ENCODE measurements around the gene PKNOX2.

Gene PKNOX2

GRCh38 chr11:125390946-125391345 lies 226.4 kb downstream of the PKNOX2 start:
- DNase-seq: no peak

- DNase-seq: no peak
Observed at GRCh38 chr11:125393331-125393730, 228.8 kb downstream of the PKNOX2 start.

GRCh38 chr11:125394296-125394695 lies 229.7 kb downstream of the PKNOX2 start:
- no peak for DNase-seq

- no peak for DNase-seq
Observed at GRCh38 chr11:125397421-125397820, 232.9 kb downstream of the PKNOX2 start.

GRCh38 chr11:125398475-125398874 lies 233.9 kb downstream of the PKNOX2 start:
- no peak for DNase-seq

DNA sequence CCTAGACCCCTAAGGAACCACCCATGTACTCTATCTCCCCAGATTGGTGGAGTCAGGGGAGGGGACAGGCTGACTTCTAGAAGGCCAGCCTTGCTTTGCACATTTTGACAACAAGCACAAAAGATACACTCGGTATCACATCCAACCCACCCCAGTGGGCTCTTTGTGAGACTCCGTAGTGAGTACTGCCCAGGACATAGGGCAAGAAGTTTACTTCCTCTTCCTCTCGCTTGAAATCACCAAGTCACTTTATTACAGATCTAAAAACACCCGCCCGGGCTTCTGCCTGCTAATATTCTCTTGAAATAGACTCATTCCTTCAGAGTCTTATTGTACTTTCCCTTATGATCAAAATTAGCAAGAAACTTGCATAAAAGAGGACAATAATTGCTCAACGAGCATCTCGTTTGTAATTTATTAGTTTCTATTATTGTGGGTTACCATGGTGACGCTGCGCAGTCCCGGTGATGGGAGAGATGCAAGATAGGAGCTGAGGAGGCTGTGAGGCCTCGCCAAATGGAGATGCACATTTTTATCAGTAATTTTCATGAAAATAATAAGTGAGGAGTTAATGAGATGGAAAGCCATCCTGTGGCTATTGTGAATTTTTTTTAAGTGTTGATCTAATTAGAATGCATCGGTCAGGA lies 234.6 kb downstream of the PKNOX2 start:
- DNase-seq: no peak

- DNase-seq: no peak
Observed at GRCh38 chr11:125399945-125400344, 235.4 kb downstream of the PKNOX2 start.

- DNase-seq: no peak
Observed at GRCh38 chr11:125401235-125401634, 236.7 kb downstream of the PKNOX2 start.

DNA sequence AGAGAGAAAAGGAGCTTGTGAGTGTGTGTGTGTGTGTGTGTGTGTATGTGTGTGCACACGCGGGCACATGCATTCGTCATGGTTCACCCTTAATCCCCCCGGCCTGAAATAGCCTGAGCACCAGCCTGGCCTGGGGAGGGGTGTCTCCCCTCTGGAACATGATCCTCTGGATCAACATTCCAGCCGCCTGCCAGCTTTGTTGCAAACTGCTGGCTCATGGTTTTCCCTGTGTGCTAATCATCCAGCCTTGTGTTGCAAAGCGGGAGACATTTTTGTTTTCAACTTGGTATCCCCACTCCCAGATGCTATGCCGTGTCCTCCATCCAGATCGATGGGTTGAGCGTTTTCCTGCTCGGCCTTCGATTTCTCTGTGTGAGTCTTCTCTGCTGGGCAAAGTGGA lies 237.2 kb downstream of the PKNOX2 start:
- DNase-seq: no peak

DNA sequence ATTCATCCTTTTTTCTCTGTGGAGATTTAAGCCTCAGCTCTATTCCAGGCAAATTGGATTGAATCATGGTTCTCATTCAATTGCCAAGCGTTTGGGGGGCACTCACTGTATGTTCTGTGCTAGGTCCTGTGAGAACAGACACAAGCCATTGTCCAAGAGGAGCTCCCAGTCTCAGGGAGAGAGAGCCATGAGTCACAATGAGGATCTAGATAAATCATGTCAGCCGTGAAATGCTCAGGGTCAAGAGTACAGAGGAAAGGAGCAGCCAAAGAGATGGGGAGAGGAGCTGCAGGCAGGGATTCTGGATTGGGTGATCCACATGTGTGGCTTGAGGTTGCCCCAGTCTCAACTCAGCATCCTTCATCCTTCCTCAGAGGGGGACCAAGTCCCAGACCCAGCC lies 237.9 kb downstream of the PKNOX2 start:
- no peak for DNase-seq

- no peak for DNase-seq
Observed at GRCh38 chr11:125404157-125404810, 239.7 kb downstream of the PKNOX2 start.

DNA sequence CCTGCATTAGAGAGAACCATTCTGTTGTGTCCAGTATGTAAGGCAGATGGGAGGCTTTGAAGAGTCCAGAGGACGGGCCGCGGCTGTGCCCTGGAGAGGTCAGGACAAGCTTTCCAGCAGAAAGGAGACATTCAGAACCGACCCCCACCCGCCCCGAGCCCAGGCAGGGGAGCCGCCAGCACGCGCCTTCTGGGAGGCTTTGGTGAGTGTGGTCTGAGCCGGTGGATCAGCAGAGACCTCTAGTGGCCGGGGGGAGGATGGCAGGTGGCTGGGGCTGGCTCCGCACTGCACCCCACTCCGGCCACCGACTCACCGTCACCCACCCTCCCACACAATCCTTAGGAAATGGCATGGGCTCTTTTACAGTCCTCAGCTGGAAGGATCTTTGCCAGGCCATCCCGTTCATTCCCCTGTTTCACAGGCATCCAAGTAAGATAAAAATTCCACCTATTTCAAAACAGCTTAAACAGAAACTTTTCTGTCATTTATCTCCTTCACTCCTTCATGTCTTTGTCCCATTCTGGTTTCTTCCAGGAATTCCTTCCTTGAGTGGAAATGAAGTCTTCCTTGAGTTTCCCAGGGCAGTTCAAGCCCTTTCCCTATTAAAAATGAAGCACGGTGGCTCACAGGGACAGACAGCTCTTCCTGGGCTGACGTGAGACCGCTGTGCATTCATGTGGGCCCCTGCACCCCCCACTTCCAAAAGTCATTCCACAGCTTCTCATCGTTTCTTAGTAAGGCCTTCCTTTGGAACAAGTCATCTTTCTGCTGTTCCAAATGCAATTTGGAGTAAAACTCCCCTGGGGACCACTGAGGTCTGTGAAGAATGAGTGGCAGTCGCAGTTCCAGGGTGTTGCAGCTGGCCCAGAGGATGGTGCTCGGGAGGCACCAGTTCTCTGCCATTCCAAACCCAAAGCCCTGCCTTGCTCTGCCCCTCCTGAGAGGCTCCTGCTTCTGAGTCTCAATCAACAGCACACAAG lies 240.6 kb downstream of the PKNOX2 start:
- peak; percentile 73 for DNase-seq

- DNase-seq: no peak
Observed at GRCh38 chr11:125407046-125407445, 242.5 kb downstream of the PKNOX2 start.

- no peak for DNase-seq
Observed at GRCh38 chr11:125408311-125408711, 243.8 kb downstream of the PKNOX2 start.

- no peak for DNase-seq
Observed at GRCh38 chr11:125410091-125410490, 245.5 kb downstream of the PKNOX2 start.

DNA sequence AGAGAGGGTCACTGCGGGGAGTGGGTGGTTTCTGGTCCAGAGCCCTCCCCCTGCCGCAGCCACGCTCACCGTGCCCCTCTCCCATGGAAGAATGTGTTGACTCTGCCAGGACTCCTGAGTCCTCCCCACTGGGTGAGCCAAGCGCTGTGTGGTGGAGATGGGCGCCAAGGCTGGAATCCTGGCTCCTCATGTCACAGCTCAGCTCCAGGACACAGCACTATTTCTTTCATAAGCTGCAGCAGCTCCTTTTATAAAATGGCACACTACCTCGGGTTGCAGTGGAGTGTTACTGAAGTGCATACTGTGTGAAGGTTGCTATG lies 247.6 kb downstream of the PKNOX2 start:
- no peak for DNase-seq

GRCh38 chr11:125412509-125412908 lies 248.0 kb downstream of the PKNOX2 start:
- DNase-seq: no peak

DNA sequence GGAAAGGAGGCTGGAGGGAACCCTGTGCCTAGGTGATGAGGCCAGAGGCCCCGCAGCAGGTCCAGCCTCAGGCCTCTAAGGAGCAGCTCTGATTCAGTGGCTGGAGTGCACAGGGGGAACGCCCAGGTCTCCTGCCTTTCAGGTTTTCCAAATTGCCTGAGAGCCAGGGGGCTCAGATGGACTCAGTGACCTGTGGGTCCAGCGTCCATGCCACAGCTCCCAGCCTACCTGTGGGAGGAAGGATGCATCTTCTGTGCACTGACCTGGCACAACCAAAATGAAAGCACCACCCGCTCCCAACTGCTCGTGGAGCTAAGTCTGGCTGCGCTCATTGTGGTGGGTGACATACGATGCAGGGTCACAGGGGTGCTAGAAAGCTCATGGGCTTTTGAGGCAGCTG lies 248.7 kb downstream of the PKNOX2 start:
- no peak for DNase-seq

GRCh38 chr11:125414121-125414520 lies 249.6 kb downstream of the PKNOX2 start:
- no peak for DNase-seq

DNA sequence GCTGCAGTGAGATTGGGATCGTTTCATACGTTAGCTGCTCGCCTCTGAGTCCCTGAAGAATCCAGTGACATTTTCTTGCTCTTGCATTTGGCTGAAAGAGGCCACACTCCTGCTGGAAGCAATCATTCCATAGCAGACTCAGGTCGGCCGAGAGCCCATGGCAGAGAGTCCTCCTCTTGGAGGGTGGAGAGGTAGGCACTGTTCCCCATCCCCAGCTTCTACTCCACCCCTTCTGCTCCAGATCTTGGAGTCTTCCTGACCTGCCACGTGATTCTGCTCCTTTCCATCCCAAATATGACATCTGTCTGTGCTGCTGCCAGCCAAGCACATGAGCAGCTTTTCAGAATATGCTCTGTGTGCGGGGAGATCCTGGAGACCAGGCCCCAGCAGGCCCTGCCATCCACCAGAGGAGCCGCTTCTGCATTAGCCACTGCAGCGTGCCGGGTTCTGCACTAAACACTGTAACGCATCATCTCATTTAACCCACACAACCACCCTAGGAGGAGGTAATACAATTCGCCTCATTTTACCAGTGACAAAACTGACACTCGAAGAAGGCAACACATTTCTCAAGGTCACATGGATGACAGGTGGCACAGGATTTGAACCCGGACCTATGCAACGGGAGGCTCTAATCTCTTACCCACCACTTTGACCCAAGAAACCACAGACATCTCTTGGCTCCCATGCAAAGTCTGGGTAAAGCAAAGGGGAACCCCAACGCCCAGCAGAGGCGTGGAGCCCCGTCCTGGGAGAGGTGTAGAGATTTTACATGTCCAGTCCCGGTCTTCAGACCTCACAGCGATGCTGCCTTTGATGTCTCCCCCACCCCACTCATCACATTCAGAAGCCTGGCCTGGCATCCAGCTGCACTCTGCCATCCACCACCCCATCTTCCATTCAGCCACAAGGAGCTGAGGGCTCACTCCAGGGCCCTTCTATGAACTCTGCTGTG lies 252.7 kb downstream of the PKNOX2 start:
- DNase-seq: no peak

GRCh38 chr11:125418396-125418795 lies 253.8 kb downstream of the PKNOX2 start:
- DNase-seq: no peak

GRCh38 chr11:125422681-125423080 lies 258.1 kb downstream of the PKNOX2 start:
- no peak for DNase-seq
